NCI-H1436 treated with DMSO at 0.1 percent for 48 hours (cell line): ENCODE results near the gene SYT3.

Experiments used
- DNase-seq: peaks from one replicate; lab custom pipeline; 2025; lab: John Stamatoyannopoulos, UW

The SYT3 gene

GRCh38 chr19:50661766-50662650, 22.3 kb upstream of the SYT3 start:
- no peak for DNase-seq

- no peak for DNase-seq
Measured at GRCh38 chr19:50661023-50661422, 21.3 kb upstream of the SYT3 start.

GRCh38 chr19:50660088-50660366, 20.3 kb upstream of the SYT3 start:
- no peak for DNase-seq

- DNase-seq = no peak
Measured at GRCh38 chr19:50659318-50660087, 19.8 kb upstream of the SYT3 start.

- DNase-seq = no peak
Measured at GRCh38 chr19:50658441-50659317, 19.0 kb upstream of the SYT3 start.

GRCh38 chr19:50657712-50658440, 18.2 kb upstream of the SYT3 start:
- DNase-seq = peak; percentile 64

- DNase-seq = no peak
Measured at GRCh38 chr19:50657222-50657669, 17.6 kb upstream of the SYT3 start.

GRCh38 chr19:50654882-50655281, 15.2 kb upstream of the SYT3 start:
- DNase-seq = no peak

GRCh38 chr19:50652722-50653121, 13.0 kb upstream of the SYT3 start:
- no peak for DNase-seq

- no peak for DNase-seq
Measured at GRCh38 chr19:50651174-50651573, 11.5 kb upstream of the SYT3 start.

GRCh38 chr19:50649433-50650391, 10.0 kb upstream of the SYT3 start, which contains the start of gene C19orf81:
Gene C19orf81 (plus strand): TSS chr19:50649445. CDS start chr19:50649445, 0 bp downstream.
- DNase-seq = no peak

- DNase-seq = no peak
Measured at GRCh38 chr19:50648659-50649058, 9.0 kb upstream of the SYT3 start.

GRCh38 chr19:50647879-50648615, 8.4 kb upstream of the SYT3 start:
- DNase-seq = no peak

GRCh38 chr19:50646074-50646807, 6.6 kb upstream of the SYT3 start:
- DNase-seq = no peak

- DNase-seq = no peak
Measured at GRCh38 chr19:50645107-50645506, 5.4 kb upstream of the SYT3 start.

- DNase-seq = no peak
Measured at GRCh38 chr19:50644315-50644915, 4.7 kb upstream of the SYT3 start.

- DNase-seq = no peak
Measured at GRCh38 chr19:50640368-50640767, 687 bp upstream of the SYT3 start.

GRCh38 chr19:50638600-50638999, 1.1 kb downstream of the SYT3 start:
- DNase-seq = no peak
